ENCODE measurements around the gene SDE2.

DNA sequence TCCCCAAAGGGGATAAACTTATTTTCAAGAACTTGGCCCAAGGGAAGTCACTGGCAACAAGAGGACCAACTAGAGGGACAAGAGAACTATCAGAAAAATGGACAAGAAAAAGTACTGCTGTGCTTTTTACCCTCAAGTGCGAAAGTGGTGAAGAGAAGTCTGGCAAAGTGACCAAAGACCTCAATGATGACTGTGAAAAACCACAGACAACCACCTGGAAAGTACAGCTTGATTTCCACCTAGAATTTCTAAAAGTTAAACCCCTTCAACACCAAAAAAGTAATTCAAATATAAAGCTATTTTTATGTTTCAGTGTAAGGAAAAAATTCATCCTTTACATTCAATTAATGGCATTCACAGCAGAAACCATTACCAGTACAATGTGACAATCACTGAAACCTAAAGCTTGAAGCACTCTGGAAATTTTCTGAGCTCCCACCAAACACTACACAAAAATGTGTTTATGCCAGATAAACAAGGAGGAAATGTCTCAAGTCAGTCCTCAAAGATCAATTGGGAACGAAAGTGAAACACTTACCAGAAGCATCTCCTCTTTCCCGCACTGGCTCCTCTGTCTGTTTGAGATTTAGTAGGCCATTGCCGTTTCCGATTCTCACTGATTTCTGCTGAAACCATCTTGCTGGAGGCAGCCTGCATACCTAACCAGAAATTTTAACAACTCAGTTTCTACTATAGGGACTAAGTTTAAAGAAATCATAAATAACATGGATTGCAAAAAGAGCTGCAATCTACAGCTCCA is 8.3 kb downstream of the SDE2 start:
- TF ChIP-seq, protein P1, sequence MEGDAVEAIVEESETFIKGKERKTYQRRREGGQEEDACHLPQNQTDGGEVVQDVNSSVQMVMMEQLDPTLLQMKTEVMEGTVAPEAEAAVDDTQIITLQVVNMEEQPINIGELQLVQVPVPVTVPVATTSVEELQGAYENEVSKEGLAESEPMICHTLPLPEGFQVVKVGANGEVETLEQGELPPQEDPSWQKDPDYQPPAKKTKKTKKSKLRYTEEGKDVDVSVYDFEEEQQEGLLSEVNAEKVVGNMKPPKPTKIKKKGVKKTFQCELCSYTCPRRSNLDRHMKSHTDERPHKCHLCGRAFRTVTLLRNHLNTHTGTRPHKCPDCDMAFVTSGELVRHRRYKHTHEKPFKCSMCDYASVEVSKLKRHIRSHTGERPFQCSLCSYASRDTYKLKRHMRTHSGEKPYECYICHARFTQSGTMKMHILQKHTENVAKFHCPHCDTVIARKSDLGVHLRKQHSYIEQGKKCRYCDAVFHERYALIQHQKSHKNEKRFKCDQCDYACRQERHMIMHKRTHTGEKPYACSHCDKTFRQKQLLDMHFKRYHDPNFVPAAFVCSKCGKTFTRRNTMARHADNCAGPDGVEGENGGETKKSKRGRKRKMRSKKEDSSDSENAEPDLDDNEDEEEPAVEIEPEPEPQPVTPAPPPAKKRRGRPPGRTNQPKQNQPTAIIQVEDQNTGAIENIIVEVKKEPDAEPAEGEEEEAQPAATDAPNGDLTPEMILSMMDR (IDR thresholded peaks at IDR 0.05), result no peak
- no peak for TF ChIP-seq POLR2A (IDR thresholded peaks at IDR 0.05)

All from esophagus squamous epithelium (tissue), 4 donors.